DOHH2 (cell line): Measurements from ENCODE around the gene DYNC1I1.

Source experiments
- EZH2phosphoT487 ChIP-seq: fragments of 200-600 bp; sonication (generic); IDR thresholded peaks from 2 replicates; pipeline ENCODE4 v1.6.1; 2017; ENCODE audit warnings: borderline replicate concordance, mild to moderate bottlenecking, antibody characterized with exemption, low read length, moderate library complexity, mixed read lengths
- TF ChIP-seq, protein P1 (sequence below): fragments of 200-600 bp; sonication (generic); IDR thresholded peaks from one replicate; pipeline ENCODE4 v1.5.1; 2014; ENCODE audit warnings: antibody characterized with exemption, mild to moderate bottlenecking, low read depth, low read length; ENCODE audit not compliant: poor library complexity, severe bottlenecking

DNA sequence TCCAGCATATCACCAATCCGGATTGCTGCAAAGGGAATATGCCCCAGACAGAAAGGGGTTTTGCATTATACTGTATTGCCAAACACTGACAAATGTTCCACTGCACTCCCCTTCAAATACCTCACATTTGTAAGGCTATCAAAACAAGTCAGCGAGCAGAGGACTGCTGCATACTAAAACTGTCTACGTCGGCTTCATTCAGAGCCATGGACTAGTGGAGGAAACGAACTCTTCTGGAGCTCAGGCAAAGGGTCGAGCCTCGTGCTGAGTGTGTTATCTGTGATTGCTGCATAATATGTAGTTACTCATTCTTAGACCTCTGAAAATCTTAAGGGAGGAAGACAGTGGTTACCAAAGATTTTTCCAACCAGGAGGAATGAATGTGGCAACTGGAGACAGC lies 200.2 kb downstream of the DYNC1I1 start:
- TF ChIP-seq, protein P1, sequence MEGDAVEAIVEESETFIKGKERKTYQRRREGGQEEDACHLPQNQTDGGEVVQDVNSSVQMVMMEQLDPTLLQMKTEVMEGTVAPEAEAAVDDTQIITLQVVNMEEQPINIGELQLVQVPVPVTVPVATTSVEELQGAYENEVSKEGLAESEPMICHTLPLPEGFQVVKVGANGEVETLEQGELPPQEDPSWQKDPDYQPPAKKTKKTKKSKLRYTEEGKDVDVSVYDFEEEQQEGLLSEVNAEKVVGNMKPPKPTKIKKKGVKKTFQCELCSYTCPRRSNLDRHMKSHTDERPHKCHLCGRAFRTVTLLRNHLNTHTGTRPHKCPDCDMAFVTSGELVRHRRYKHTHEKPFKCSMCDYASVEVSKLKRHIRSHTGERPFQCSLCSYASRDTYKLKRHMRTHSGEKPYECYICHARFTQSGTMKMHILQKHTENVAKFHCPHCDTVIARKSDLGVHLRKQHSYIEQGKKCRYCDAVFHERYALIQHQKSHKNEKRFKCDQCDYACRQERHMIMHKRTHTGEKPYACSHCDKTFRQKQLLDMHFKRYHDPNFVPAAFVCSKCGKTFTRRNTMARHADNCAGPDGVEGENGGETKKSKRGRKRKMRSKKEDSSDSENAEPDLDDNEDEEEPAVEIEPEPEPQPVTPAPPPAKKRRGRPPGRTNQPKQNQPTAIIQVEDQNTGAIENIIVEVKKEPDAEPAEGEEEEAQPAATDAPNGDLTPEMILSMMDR: no peak
- no peak for TF ChIP-seq EZH2phosphoT487
